GM19035 (cell line): ENCODE data around the gene ADAM11.

Source experiments
- ATAC-seq: cut with Tn5 transposase; IDR thresholded peaks from one replicate; pipeline ENCODE4 v1.9.1; 2021; ENCODE audit not compliant: unreplicated experiment

The ADAM11 gene

GRCh38 chr17:44757045-44757917 lies 1.5 kb upstream of the ADAM11 start:
- no peak for ATAC-seq

- ATAC-seq: no peak
Observed at GRCh38 chr17:44757918-44758413, 822 bp upstream of the ADAM11 start.

GRCh38 chr17:44759086-44759915 lies 513 bp downstream of the ADAM11 start:
- ATAC-seq: no peak

GRCh38 chr17:44759916-44760243 lies 1.1 kb downstream of the ADAM11 start:
- no peak for ATAC-seq

- ATAC-seq: no peak
Observed at GRCh38 chr17:44760474-44761308, 1.9 kb downstream of the ADAM11 start.

- no peak for ATAC-seq
Observed at GRCh38 chr17:44761932-44762810, 3.4 kb downstream of the ADAM11 start.

GRCh38 chr17:44763170-44763569 lies 4.4 kb downstream of the ADAM11 start:
- ATAC-seq: no peak

GRCh38 chr17:44765965-44766364 lies 7.2 kb downstream of the ADAM11 start:
- no peak for ATAC-seq

- no peak for ATAC-seq
Observed at GRCh38 chr17:44766409-44767038, 7.7 kb downstream of the ADAM11 start.

- ATAC-seq: no peak
Observed at GRCh38 chr17:44767493-44767892, 8.7 kb downstream of the ADAM11 start.

- ATAC-seq: no peak
Observed at GRCh38 chr17:44768505-44769142, 9.8 kb downstream of the ADAM11 start.

- no peak for ATAC-seq
Observed at GRCh38 chr17:44769230-44769629, 10.4 kb downstream of the ADAM11 start.

GRCh38 chr17:44769647-44770084 lies 10.9 kb downstream of the ADAM11 start:
- no peak for ATAC-seq

- ATAC-seq: no peak
Observed at GRCh38 chr17:44770166-44770925, 11.6 kb downstream of the ADAM11 start.

GRCh38 chr17:44772308-44773045 lies 13.7 kb downstream of the ADAM11 start:
- no peak for ATAC-seq

GRCh38 chr17:44773140-44773539 lies 14.4 kb downstream of the ADAM11 start:
- no peak for ATAC-seq

GRCh38 chr17:44774271-44775135 lies 15.7 kb downstream of the ADAM11 start:
- ATAC-seq: peak; percentile 42
